ENCODE measurements around the gene KIRREL1.
A peak's percentile ranks its signal among the peaks of the same experiment; 100 is the strongest.

KIRREL1 gene

DNA sequence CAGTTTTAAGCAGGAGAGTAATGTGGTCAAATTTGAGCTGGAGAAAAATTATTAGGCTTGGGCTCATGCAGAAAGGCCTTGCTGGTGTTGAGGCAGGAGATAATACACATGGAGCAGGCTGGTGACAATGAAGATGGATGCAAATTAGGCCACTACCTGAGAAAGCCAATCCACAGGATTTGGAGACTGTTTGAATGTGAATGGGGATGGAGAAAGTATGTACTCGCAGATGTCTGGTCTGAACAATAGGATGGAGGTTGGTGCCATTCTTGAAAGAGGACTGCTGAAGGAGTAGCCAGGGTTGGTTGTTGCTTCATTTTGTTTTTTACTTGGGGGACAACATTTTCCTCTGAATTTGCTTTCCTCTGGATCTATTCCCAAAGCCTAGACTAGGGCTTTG, 8.0 kb upstream of the KIRREL1 start:
- FAIRE-seq (no peak), DNase-seq (ENCODE audit: insufficient read length, low spot score) (no peak)
- no peak for TF ChIP-seq POLR2A (IDR thresholded peaks at IDR 0.05; ENCODE audit: low read depth, low read length)

DNA sequence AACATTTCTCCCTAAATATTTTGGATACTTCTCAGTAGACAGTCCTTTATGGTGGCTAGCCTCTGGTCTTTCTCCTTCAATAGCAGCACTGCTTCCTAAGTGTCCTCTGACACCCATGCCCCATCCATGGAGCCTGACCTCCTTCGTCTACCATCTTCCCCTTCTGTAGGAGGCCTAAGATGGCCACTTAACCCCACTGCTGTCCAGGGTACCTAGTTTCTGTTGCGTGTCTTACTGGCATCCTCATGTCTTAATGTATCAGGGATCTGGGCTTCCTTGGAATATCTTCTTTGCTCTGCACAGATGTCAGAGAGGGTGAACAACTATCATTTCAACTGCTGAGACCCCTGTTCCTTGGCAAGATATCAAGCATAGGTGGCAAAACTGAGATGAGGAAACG, 5.4 kb upstream of the KIRREL1 start:
- DNase-seq (ENCODE audit: insufficient read length, low spot score) (no peak), FAIRE-seq (no peak)
- no peak for TF ChIP-seq POLR2A (IDR thresholded peaks at IDR 0.05; ENCODE audit: low read depth, low read length)

GRCh38 chr1:157992031-157992832, 1.2 kb upstream of the KIRREL1 start:
- DNase-seq (ENCODE audit: insufficient read length, low spot score) (peak; percentile 45), FAIRE-seq (no peak)
- no peak for TF ChIP-seq POLR2A (IDR thresholded peaks at IDR 0.05; ENCODE audit: low read depth, low read length)

DNA sequence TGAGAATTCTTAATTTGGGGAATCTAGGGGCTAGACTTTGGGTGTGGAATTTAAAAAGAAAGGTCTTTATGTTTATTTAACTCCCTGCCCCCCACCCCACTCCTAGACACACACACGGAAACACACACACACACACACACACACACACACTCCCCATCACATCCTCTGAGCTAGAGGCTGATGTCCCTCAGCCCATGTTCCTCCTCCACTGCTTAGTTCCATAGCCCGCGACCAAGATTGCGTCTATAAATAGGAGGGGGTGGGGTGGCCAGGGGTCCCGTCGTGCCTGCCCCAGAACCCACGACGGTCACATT, 655 bp upstream of the KIRREL1 start:
- DNase-seq (ENCODE audit: insufficient read length, low spot score) (no peak), FAIRE-seq (no peak)
- TF ChIP-seq POLR2A (IDR thresholded peaks at IDR 0.05; ENCODE audit: low read depth, low read length), result no peak

- FAIRE-seq, result no peak
- 0 out of 2 replicates have a peak, but pooled peaks have one; percentile 3 for TF ChIP-seq POLR2A (IDR thresholded peaks at IDR 0.05; ENCODE audit: low read depth, low read length)
- DNase-seq (ENCODE audit: insufficient read length, low spot score), result no peak
Observed at GRCh38 chr1:157993918-157994605, 617 bp downstream of the KIRREL1 start.

- no peak for FAIRE-seq
- TF ChIP-seq POLR2A (IDR thresholded peaks at IDR 0.05; ENCODE audit: low read depth, low read length), result no peak
- no peak for DNase-seq (ENCODE audit: insufficient read length, low spot score)
Observed at GRCh38 chr1:157994704-157995582, 1.5 kb downstream of the KIRREL1 start.

GRCh38 chr1:157995583-157996169, 2.2 kb downstream of the KIRREL1 start:
- DNase-seq (ENCODE audit: insufficient read length, low spot score) (no peak), FAIRE-seq (no peak)
- no peak for TF ChIP-seq POLR2A (IDR thresholded peaks at IDR 0.05; ENCODE audit: low read depth, low read length)

GRCh38 chr1:157996433-157996832, 3.0 kb downstream of the KIRREL1 start:
- FAIRE-seq (no peak), DNase-seq (ENCODE audit: insufficient read length, low spot score) (no peak)
- TF ChIP-seq POLR2A (IDR thresholded peaks at IDR 0.05; ENCODE audit: low read depth, low read length), result no peak

DNA sequence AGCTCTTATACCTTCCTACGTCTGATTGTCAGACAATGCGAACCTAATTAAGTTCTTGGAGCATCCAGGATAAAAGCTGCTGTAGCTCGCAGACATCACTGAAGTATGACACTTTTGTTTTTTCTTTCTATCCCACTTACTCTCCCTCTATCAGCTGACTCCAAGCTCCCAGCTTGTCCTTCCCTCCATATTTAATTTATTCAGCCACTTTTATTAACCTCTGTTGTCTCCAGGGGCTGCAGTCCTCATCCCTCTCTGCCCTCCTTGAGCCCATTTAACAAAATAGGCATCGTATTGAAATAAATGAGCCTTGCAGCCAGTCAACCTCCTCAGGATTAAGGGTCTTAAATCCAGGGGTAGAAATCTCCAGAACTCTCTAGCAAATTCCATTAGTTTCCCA, 7.1 kb downstream of the KIRREL1 start:
- no peak for TF ChIP-seq POLR2A (IDR thresholded peaks at IDR 0.05; ENCODE audit: low read depth, low read length)
- FAIRE-seq (no peak), DNase-seq (ENCODE audit: insufficient read length, low spot score) (no peak)

- no peak for DNase-seq (ENCODE audit: insufficient read length, low spot score)
- no peak for FAIRE-seq
- TF ChIP-seq POLR2A (IDR thresholded peaks at IDR 0.05; ENCODE audit: low read depth, low read length), result no peak
Observed at GRCh38 chr1:158002022-158002630, 8.7 kb downstream of the KIRREL1 start.

DNA sequence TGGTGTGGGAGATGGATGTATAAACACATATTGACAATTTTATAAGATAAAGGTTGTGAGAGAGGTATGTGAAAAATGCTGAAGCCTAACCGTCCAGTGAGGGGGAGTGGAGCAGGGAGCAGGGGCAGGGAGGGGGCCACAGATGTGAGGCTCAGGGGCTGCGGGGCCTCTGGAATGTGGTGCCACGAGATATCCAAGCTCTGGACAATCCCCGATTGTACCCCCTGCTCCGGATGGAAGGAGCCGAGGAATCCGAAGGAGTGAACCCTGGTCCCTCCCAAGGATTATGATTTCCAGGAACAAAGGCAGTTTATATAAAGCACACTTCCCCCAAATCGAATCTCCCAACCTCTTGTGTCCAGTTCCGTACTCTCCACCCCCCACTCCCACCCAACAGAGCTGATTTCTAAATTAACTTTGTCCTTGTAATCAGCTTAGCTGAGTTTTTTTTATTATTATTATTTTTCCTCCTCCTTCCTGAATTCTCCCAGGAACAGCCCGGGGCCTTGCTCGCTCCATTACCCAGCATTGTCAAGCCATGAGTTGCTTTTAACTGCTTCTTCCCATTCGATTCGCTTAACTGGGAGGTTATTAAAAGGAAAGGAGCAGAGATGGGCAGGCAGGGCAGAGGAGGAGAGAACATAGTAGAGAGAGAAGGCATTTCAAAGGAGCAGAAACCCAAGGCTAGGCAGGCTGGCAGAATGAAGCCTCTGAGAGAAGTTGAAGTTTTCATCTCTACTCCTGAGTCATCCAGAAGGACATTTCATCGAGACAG, 9.4 kb downstream of the KIRREL1 start:
- TF ChIP-seq POLR2A (IDR thresholded peaks at IDR 0.05; ENCODE audit: low read depth, low read length), result no peak
- FAIRE-seq, result no peak
- DNase-seq (ENCODE audit: insufficient read length, low spot score), result peak; percentile 22

DNA sequence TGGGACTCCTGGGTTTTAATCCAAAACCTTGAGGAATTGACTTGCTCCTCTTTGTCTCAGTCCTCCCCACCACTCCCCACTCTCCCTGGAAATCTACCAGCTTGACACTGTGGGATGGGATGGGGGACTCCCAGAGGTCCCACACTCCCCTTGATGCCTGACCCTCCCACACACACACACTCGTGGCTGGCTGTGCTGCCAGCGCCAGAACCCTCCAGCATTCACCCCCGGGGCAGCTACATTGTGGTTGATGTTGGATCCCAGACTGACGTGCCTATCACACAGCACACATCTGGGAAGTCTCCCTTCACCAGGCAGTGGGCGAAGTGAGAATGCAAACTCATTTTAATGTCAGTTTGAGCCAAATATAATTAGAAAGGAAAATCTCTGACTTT, 10.0 kb downstream of the KIRREL1 start:
- DNase-seq (ENCODE audit: insufficient read length, low spot score), result no peak

DNA sequence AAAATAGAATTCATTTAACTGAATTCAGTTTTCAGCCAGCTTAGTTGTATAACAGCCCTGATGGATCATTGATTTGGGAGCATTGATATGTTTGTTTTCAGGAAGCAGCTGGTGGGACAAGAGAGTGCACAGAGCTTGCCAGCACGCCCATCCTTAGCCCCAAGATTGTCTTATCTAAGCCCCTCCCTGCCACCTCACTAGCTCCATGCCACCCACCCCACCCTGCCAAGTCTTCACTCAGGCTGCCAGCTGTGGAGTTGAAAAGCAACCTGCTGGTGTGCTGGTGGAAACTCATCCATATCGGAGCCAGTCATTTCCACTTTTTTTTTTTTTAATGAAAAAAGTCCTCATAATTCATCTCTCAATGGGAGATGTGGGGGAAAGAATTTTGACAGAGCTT, 11.8 kb downstream of the KIRREL1 start:
- FAIRE-seq (no peak), DNase-seq (ENCODE audit: insufficient read length, low spot score) (no peak)
- TF ChIP-seq POLR2A (IDR thresholded peaks at IDR 0.05; ENCODE audit: low read depth, low read length), result no peak

More for the DNA sequence above, 10.0 kb downstream of the KIRREL1 start:
- no peak for TF ChIP-seq POLR2A (IDR thresholded peaks at IDR 0.05; ENCODE audit: low read depth, low read length)
- no peak for FAIRE-seq

Measured in H54 (cell line).